OCI-LY1 (cell line): ENCODE measurements around the gene KIAA1549.

Source experiments
- EZH2 ChIP-seq: fragments of 200-600 bp; sonication (generic), shearing (Covaris generic); IDR thresholded peaks from 2 replicates; pipeline ENCODE4 v1.8.0; 2017; ENCODE audit warnings: borderline replicate concordance, mixed run types, mild to moderate bottlenecking, antibody characterized with exemption, low read length, moderate library complexity, mixed read lengths
- TF ChIP-seq, protein P1 (sequence below): fragments of 200-600 bp; sonication (generic), shearing (Covaris generic); IDR thresholded peaks from 2 replicates; pipeline ENCODE4 v1.5.1; 2017; ENCODE audit warnings: mild to moderate bottlenecking, antibody characterized with exemption, low read length, moderate library complexity, mixed read lengths

DNA sequence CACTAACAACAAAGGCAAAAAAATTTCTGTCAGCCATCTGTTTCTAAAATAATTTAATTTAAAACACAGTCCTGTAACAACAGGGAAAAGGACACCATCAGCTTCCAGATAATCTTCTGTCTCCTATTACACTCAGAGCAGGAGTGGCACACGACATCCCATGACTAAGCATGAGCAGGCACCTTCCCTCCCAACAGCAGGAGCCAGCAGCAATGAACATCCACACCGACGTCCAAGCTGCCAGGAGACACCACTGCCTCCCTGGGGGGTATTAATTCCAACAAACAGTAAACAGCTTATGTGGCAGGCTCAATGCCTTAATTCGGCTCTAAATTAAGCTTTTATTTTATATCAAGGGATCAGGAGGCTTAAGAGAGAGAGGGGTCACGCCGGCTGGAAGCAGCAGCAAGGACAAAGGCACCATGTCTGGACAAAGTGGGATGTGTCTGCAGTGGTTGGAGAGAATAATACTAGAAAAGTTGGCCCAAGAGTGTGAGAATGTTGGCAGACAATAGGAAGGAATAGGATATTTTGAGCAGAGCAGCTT, 45.7 kb downstream of the KIAA1549 start:
- TF ChIP-seq, protein P1, sequence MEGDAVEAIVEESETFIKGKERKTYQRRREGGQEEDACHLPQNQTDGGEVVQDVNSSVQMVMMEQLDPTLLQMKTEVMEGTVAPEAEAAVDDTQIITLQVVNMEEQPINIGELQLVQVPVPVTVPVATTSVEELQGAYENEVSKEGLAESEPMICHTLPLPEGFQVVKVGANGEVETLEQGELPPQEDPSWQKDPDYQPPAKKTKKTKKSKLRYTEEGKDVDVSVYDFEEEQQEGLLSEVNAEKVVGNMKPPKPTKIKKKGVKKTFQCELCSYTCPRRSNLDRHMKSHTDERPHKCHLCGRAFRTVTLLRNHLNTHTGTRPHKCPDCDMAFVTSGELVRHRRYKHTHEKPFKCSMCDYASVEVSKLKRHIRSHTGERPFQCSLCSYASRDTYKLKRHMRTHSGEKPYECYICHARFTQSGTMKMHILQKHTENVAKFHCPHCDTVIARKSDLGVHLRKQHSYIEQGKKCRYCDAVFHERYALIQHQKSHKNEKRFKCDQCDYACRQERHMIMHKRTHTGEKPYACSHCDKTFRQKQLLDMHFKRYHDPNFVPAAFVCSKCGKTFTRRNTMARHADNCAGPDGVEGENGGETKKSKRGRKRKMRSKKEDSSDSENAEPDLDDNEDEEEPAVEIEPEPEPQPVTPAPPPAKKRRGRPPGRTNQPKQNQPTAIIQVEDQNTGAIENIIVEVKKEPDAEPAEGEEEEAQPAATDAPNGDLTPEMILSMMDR = no peak
- TF ChIP-seq EZH2 = no peak
